A549 (cell line): Measurements from ENCODE around the gene KPTN. TPM values are rescaled to one million over a fixed set of nuclear protein-coding genes. Genes with fewer than 3 reads are reported as not detected.

Experiments used
- ATAC-seq, 2 experiments: fragments of 200-7000 bp in 1 of 2; fragments of >200 bp in 1 of 2; cut with Nextera tagmentation in 1 of 2; cut with Tn5 transposase in 1 of 2; 3 replicates each; pipeline versions ENCODE4 v1.8.0 to v1.9.1; 2018 to 2020; ENCODE audit warnings: mild to moderate bottlenecking in 1 of 2, moderate library complexity in 1 of 2
- CTCF ChIA-PET: fragments of 300-600 bp; sonication (Branson Sonifier 250); formaldehyde crosslinking; extraction: SDS; loops from one replicate; lab custom pipeline; 2021; ENCODE audit warnings: antibody characterized with exemption, inconsistent platforms; lab: Yijun Ruan, JAX
- POLR2A ChIA-PET: fragments of 350-600 bp; formaldehyde crosslinking; extraction: SDS; loops from one replicate; lab custom pipeline; 2021; ENCODE audit warnings: antibody characterized with exemption, inconsistent platforms; lab: Yijun Ruan, JAX
- DNase-seq, 2 experiments: peaks; one replicate each; pipeline versions ENCODE4 v3.0.0 to v3.0.0-alpha.2; 2011 to 2016; ENCODE audit warnings: low read depth in 1 of 2, low spot score in 1 of 2
- FAIRE-seq: peaks from 2 replicates; lab custom pipeline; 2011; peaks lifted over from hg19 to GRCh38; lab: Jason Lieb, UNC
- H3K27ac ChIP-seq, 2 experiments: fragments of >200 bp; sonication (Bioruptor Twin); formaldehyde crosslinking; 3 replicates each; pipeline ENCODE4 v1.5.1; 2016 to 2017
- H3K4me1 ChIP-seq: fragments of >200 bp; sonication (Bioruptor Twin); formaldehyde crosslinking; 3 replicates; pipeline ENCODE4 v1.6.1; 2016
- H3K4me2 ChIP-seq: fragments of >200 bp; sonication (Bioruptor Twin); formaldehyde crosslinking; 3 replicates; pipeline ENCODE4 v1.6.1; 2016
- H3K4me3 ChIP-seq: fragments of >200 bp; sonication (Bioruptor Twin); formaldehyde crosslinking; 3 replicates; pipeline ENCODE4 v1.5.1; 2016
- H3K9me3 ChIP-seq: fragments of >200 bp; sonication (Bioruptor Twin); formaldehyde crosslinking; 3 replicates; pipeline ENCODE4 v1.6.1; 2016
- BCL3 ChIP-seq: fragments of >200 bp; sonication (Bioruptor Twin); formaldehyde crosslinking; IDR thresholded peaks from 3 replicates; pipeline ENCODE4 v1.6.1; 2016
- BHLHE40 ChIP-seq: IDR thresholded peaks from 2 replicates; pipeline ENCODE4 v1.6.1; 2012; ENCODE audit warnings: low read depth, low read length, inconsistent platforms
- CHD2 ChIP-seq: fragments of 150-350 bp; IDR thresholded peaks from 2 replicates; pipeline ENCODE4 v1.6.1; 2014; ENCODE audit warnings: low read length; ENCODE audit not compliant: partially characterized antibody
- E2F6 ChIP-seq: IDR thresholded peaks from 2 replicates; pipeline ENCODE4 v1.6.1; 2012; ENCODE audit warnings: low read depth, borderline replicate concordance
- EHMT2 ChIP-seq: fragments of 200-600 bp; sonication (generic); IDR thresholded peaks from 2 replicates; pipeline ENCODE4 v1.6.1; 2016; ENCODE audit warnings: antibody characterized with exemption, low read depth, mild to moderate bottlenecking, moderate library complexity
- ELK1 ChIP-seq: fragments of 150-350 bp; IDR thresholded peaks from 2 replicates; pipeline ENCODE4 v1.6.1; 2014; ENCODE audit warnings: low read depth, mild to moderate bottlenecking, low read length
- FOSL2 ChIP-seq, 2 experiments: fragments of 450-650 bp in 1 of 2; fragments of >200 bp in 1 of 2; sonication (Bioruptor Twin) in 1 of 2; formaldehyde crosslinking; IDR thresholded peaks; 2 replicates each; pipeline versions ENCODE4 v1.5.0 to v1.6.1; 2016 to 2020; ENCODE audit warnings: mild to moderate bottlenecking in 1 of 2, moderate library complexity in 1 of 2
- GATA3 ChIP-seq: IDR thresholded peaks from 2 replicates; pipeline ENCODE4 v1.6.1; 2012; ENCODE audit warnings: borderline replicate concordance
- HDAC2 ChIP-seq: fragments of 200-600 bp; sonication (generic); IDR thresholded peaks from 2 replicates; pipeline ENCODE4 v1.6.1; 2016
- HOXA7 ChIP-seq: fragments of 250-450 bp; sonication (Bioruptor Pico); IDR thresholded peaks from 2 replicates; pipeline ENCODE4 v1.5.0; 2020; ENCODE audit warnings: mild to moderate bottlenecking, moderate library complexity
- HOXB13 ChIP-seq: fragments of 250-450 bp; sonication (Bioruptor Pico); IDR thresholded peaks from 2 replicates; pipeline ENCODE4 v1.5.0; 2020; ENCODE audit warnings: low read depth, mild to moderate bottlenecking, moderate library complexity
- HOXB5 ChIP-seq: fragments of 250-450 bp; sonication (Bioruptor Pico); IDR thresholded peaks from 2 replicates; pipeline ENCODE4 v1.5.0; 2020; ENCODE audit warnings: mild to moderate bottlenecking, moderate library complexity
- JUN ChIP-seq, 2 experiments: fragments of >200 bp; sonication (Bioruptor Twin); formaldehyde crosslinking; IDR thresholded peaks; 2 replicates in 1 of 2; 3 replicates in 1 of 2; pipeline ENCODE4 v1.6.1; 2016 to 2017
- KDM1A ChIP-seq: fragments of 200-600 bp; sonication (generic); IDR thresholded peaks from 2 replicates; pipeline ENCODE4 v1.6.1; 2016; ENCODE audit warnings: low read depth, mild to moderate bottlenecking
- KDM5A ChIP-seq: fragments of 200-600 bp; sonication (generic); IDR thresholded peaks from 2 replicates; pipeline ENCODE4 v1.6.1; 2016; ENCODE audit warnings: antibody characterized with exemption, mild to moderate bottlenecking
- NPAS2 ChIP-seq: fragments of 250-450 bp; sonication (Bioruptor Pico); IDR thresholded peaks from 2 replicates; pipeline ENCODE4 v1.8.0; 2022; ENCODE audit warnings: mild to moderate bottlenecking, moderate library complexity, borderline replicate concordance
- PBX3 ChIP-seq: IDR thresholded peaks from 2 replicates; pipeline ENCODE4 v1.6.1; 2012
- PHF8 ChIP-seq: fragments of 200-600 bp; sonication (generic); IDR thresholded peaks from 2 replicates; pipeline ENCODE4 v1.6.1; 2016; ENCODE audit warnings: low read depth, mild to moderate bottlenecking, antibody characterized with exemption, moderate library complexity, borderline replicate concordance
- POLR2A ChIP-seq: IDR thresholded peaks from 2 replicates; pipeline ENCODE4 v1.6.1; 2012; ENCODE audit warnings: mild to moderate bottlenecking, low read length
- RAD21 ChIP-seq, 2 experiments: fragments of >200 bp in 1 of 2; sonication (Bioruptor Twin) in 1 of 2; formaldehyde crosslinking in 1 of 2; IDR thresholded peaks in 1 of 2; conservative IDR thresholded peaks in 1 of 2; 2 replicates in 1 of 2; 3 replicates in 1 of 2; pipeline ENCODE4 v1.6.1; 2012 to 2018; ENCODE audit warnings: inconsistent platforms in 1 of 2
- RFX5 ChIP-seq: fragments of 450-650 bp; IDR thresholded peaks from 2 replicates; pipeline ENCODE4 v1.7.1; 2014; ENCODE audit warnings: antibody characterized with exemption, mild to moderate bottlenecking, moderate library complexity
- SMC3 ChIP-seq: fragments of >200 bp; sonication (Bioruptor Twin); formaldehyde crosslinking; IDR thresholded peaks from 3 replicates; pipeline ENCODE4 v1.6.1; 2018; ENCODE audit warnings: inconsistent platforms
- USF2 ChIP-seq: fragments of 450-650 bp; IDR thresholded peaks from 2 replicates; pipeline ENCODE4 v1.6.1; 2014; ENCODE audit warnings: antibody characterized with exemption
- ZSCAN20 ChIP-seq: fragments of 250-450 bp; sonication (Bioruptor Pico); IDR thresholded peaks from 2 replicates; pipeline ENCODE4 v1.8.0; 2022; ENCODE audit warnings: mild to moderate bottlenecking, moderate library complexity
- WGBS: methylation state at CpG from one replicate; pipeline ENCODE4 v1.1.6; 2017; ENCODE audit errors: missing lambda C conversion rate; 5-methylcytosine and 5-hydroxymethylcytosine counted together
- polyA plus RNA-seq, 4 experiments: library from polyadenylated mRNA; depleted of rRNA in 3 of 4; stranded (reverse); fragments of >200 nt; fragmentation: RNase III in 1 of 4; extraction: RNeasy Plus Mini Kit Qiagen cat#74134 plus additional on column Dnase treatment in 1 of 4; gene quantifications; 2 replicates in 3 of 4; 3 replicates in 1 of 4; pipeline ENCODE4 v1.2.3, GENCODE V29; 2011 to 2017

Gene KPTN
- polyA plus RNA-seq, 2 of the 4 experiments (the other 2 are of a cell fraction): 10.6 to 20.6 TPM

GRCh38 chr19:47518854-47519253, 34.8 kb upstream of the KPTN start:
- ChIA-PET POLR2A (no interaction called here), CTCF (interaction anchor here (1.0 to 4.9 kb wide), 11 partner anchors 11 to 194 kb away, joined by 3 to 24 read pairs (median 5); partner anchors contain the start of genes DHX34, EHD2 and KPTN)
- WGBS: 68% methylated on average over 9 of the region's 9 CpGs

GRCh38 chr19:47518139-47518538, 34.1 kb upstream of the KPTN start:
- ATAC-seq (no peak), DNase-seq (no peak), FAIRE-seq (no peak)
- TF ChIP-seq BCL3: no peak
- TF ChIP-seq HOXA7: no peak
- TF ChIP-seq USF2: no peak
- no peak for TF ChIP-seq KDM1A
- no peak for TF ChIP-seq JUN (IDR thresholded peaks at IDR 0.05)
- peaks cover 21% of the 10 kb centered on the region for H3K4me1 ChIP-seq
- ChIA-PET POLR2A (no interaction called here), CTCF (interaction anchor here (1.0 to 4.9 kb wide), 10 partner anchors 12 to 195 kb away, joined by 3 to 24 read pairs (median 4); partner anchors contain the start of genes DHX34, EHD2 and KPTN)
- WGBS: 69% methylated on average over 4 of the region's 4 CpGs
- H3K27ac ChIP-seq: no peak overlapping the region
- no peak overlapping the region for H3K4me3 ChIP-seq
- H3K4me2 ChIP-seq: no peak overlapping the region
- no peaks in the 10 kb centered on the region for H3K9me3 ChIP-seq

More at GRCh38 chr19:47518854-47519253, 34.8 kb upstream of the KPTN start:
- TF ChIP-seq KDM5A (no peak), CHD2 (no peak), ELK1 (no peak), RFX5 (no peak), HDAC2 (no peak), FOSL2 (IDR thresholded peaks at IDR 0.05) (no peak), FOSL2 (CRISPR knock-in tag; IDR thresholded peaks at IDR 0.05) (no peak), EHMT2 (no peak), ZSCAN20 (CRISPR knock-in tag) (no peak)
- Histone ChIP-seq H3K9me3 (no peaks in the 10 kb centered on the region), H3K4me1 (peaks cover 14% of the 10 kb centered on the region; the same call in 2 of the 3 replicates), H3K4me2 (no peak overlapping the region), H3K27ac (no peak overlapping the region), H3K4me3 (no peak overlapping the region)
- ATAC-seq (no peak), DNase-seq (no peak), FAIRE-seq (no peak)

GRCh38 chr19:47514869-47515588, 31.0 kb upstream of the KPTN start, which contains the start of gene NAPA:
TSS of gene NAPA (minus strand) at chr19:47515063. CDS start at chr19:47514940, 123 bp downstream.
- H3K4me1 ChIP-seq: peaks cover 28% of the 10 kb centered on the region
- peak within 1 kb of the TSS; percentile 89 for H3K4me3 ChIP-seq
- peak; percentile 100 for DNase-seq
- peak within 1 kb of the TSS; percentile 90 to 92 for H3K27ac ChIP-seq
- ATAC-seq: peak; percentile 87 to 96
- ChIA-PET CTCF (interaction anchor here (0.5 to 6.8 kb wide), 65 partner anchors 9 to 282 kb away, joined by 3 to 78 read pairs (median 7); partner anchors contain the start of gene KPTN), POLR2A (interaction anchor here (0.6 to 2.4 kb wide), 4 partner anchors 31 to 166 kb away, joined by 3 to 13 read pairs (median 4); partner anchors contain the start of genes BICRA, DHX34 and KPTN)
- WGBS: 2% methylated on average over 38 of the region's 78 CpGs
- H3K4me2 ChIP-seq: peak within 1 kb of the TSS; percentile 97
- H3K9me3 ChIP-seq: no peaks in the 10 kb centered on the region
- peak; percentile 67 for FAIRE-seq
- TF ChIP-seq BHLHE40 (peak; percentile 96), NPAS2 (peak; percentile 59; the same call in 1 of the 2 replicates), GATA3 (peak; percentile 60), E2F6 (peak; percentile 72; the same call in 1 of the 2 replicates), SMC3 (peak; percentile 89; the same call in 2 of the 3 replicates), USF2 (peak; percentile 100), PHF8 (0 out of 2 replicates have a peak, but pooled peaks have one; percentile 13), RFX5 (peak; percentile 57), PBX3 (peak; percentile 61; the same call in 1 of the 2 replicates), POLR2A (peak; percentile 67), HOXB5 (0 out of 2 replicates have a peak, but pooled peaks have one; percentile 37), HOXB13 (CRISPR knock-in tag) (no peak), RAD21 (conservative IDR thresholded peaks at IDR 0.05 in 1 of 2, IDR thresholded peaks at IDR 0.05 in 1 of 2) (peak; percentile 64 to 79; a peak in 4 of 5 replicates), BCL3 (no peak)
